K562 (cell line): ENCODE measurements around the gene ABHD14A. TPM values are rescaled to one million over a fixed set of nuclear protein-coding genes. Genes with fewer than 3 reads are reported as not detected.

Source experiments
- ATAC-seq: fragments of 200-7000 bp; cut with Tn5 transposase; 3 replicates; pipeline ENCODE4 v1.9.1; 2020; ENCODE audit warnings: moderate library complexity
- BruUV-seq: library from RNA; stranded (reverse); fragments of 400-500 nt; replicated peaks from 2 replicates; lab custom pipeline; 2021; lab: Mats Ljungman, UMichigan
- CTCF ChIA-PET: fragments of 300-600 bp; formaldehyde crosslinking; extraction: SDS; loops from one replicate; lab custom pipeline; 2021; ENCODE audit warnings: low intra/inter-chr PET ratio; lab: Yijun Ruan, JAX
- POLR2A ChIA-PET: fragments of 300-600, 350-650 bp; sonication (Branson Sonifier 250); formaldehyde crosslinking; extraction: SDS; loops from one replicate; lab custom pipeline; 2021; ENCODE audit warnings: antibody characterized with exemption, inconsistent platforms; lab: Yijun Ruan, JAX
- DNase-seq, 4 experiments: peaks; one replicate each; pipeline versions ENCODE4 v3.0.0 to v3.0.0-alpha.2; 2011 to 2018; ENCODE audit warnings: low spot score in 3 of 4, mixed read lengths in 3 of 4; ENCODE audit errors: extremely low read depth in 1 of 4
- FAIRE-seq: peaks from 2 replicates; lab custom pipeline; 2011; peaks lifted over from hg19 to GRCh38; lab: Jason Lieb, UNC
- H2AFZ ChIP-seq: 2 replicates; pipeline ENCODE4 v1.6.0; 2011; ENCODE audit warnings: low read depth, low read length, control low read depth, inconsistent platforms
- H3K27ac ChIP-seq: fragments of 200-600 bp; 3 replicates; pipeline ENCODE4 v1.8.0; 2011; ENCODE audit warnings: low read depth, mild to moderate bottlenecking, control low read depth, inconsistent platforms, low read length, moderate library complexity, mixed read lengths; ENCODE audit errors: extremely low read depth
- H3K27me3 ChIP-seq, 2 experiments: fragments of 300-600 bp in 1 of 2; 2 replicates in 1 of 2; 3 replicates in 1 of 2; pipeline versions ENCODE4 v1.6.0 to v1.8.0; 2011; ENCODE audit warnings: inconsistent platforms in 2 of 2, low read length in 2 of 2, mild to moderate bottlenecking in 1 of 2, mixed read lengths in 1 of 2, moderate library complexity in 1 of 2; ENCODE audit not compliant: control insufficient read depth in 2 of 2, insufficient read depth in 2 of 2
- H3K36me3 ChIP-seq: fragments of 300-600 bp; 3 replicates; pipeline ENCODE4 v1.8.0; 2011; ENCODE audit warnings: mild to moderate bottlenecking, low read length, inconsistent platforms; ENCODE audit not compliant: control insufficient read depth, insufficient read depth
- H3K4me1 ChIP-seq, 2 experiments: fragments of 200-600 bp in 1 of 2; replicated peaks in 1 of 2; 2 replicates in 1 of 2; 3 replicates in 1 of 2; pipeline versions ENCODE4 v1.5.1 to v1.8.0; 2011; ENCODE audit warnings: inconsistent platforms in 2 of 2, low read length in 2 of 2, mild to moderate bottlenecking in 1 of 2, mixed read lengths in 1 of 2, moderate library complexity in 1 of 2; ENCODE audit not compliant: control insufficient read depth in 2 of 2, insufficient read depth in 2 of 2
- H3K4me2 ChIP-seq: 2 replicates; pipeline ENCODE4 v1.6.1; 2011; ENCODE audit warnings: low read length, control low read depth, inconsistent platforms, mixed read lengths; ENCODE audit not compliant: insufficient read depth
- H3K4me3 ChIP-seq: fragments of 200-600 bp; sonication (generic), shearing (Covaris generic); 2 replicates; pipeline ENCODE4 v1.5.1; 2016; ENCODE audit warnings: control low read depth, inconsistent platforms
- H3K79me2 ChIP-seq: fragments of 200-600 bp; 3 replicates; pipeline ENCODE4 v1.8.0; 2011; ENCODE audit warnings: low read length, inconsistent platforms; ENCODE audit not compliant: control insufficient read depth, insufficient read depth
- H3K9ac ChIP-seq, 2 experiments: 2 replicates each; pipeline versions ENCODE4 v1.6.0 to v1.6.1; 2011; ENCODE audit warnings: low read depth in 2 of 2, low read length in 2 of 2, control low read depth in 1 of 2, inconsistent platforms in 1 of 2, mild to moderate bottlenecking in 1 of 2, mixed read lengths in 1 of 2; ENCODE audit not compliant: insufficient read depth in 1 of 2
- H3K9me1 ChIP-seq: one replicate; pipeline ENCODE4 v1.6.0; 2011; ENCODE audit warnings: inconsistent platforms, mild to moderate bottlenecking, low read length, moderate library complexity; ENCODE audit not compliant: control insufficient read depth, insufficient read depth
- H3K9me3 ChIP-seq: replicated peaks from 2 replicates; pipeline ENCODE4 v1.5.1; 2011; ENCODE audit warnings: low read depth, low read length, inconsistent platforms; ENCODE audit not compliant: control insufficient read depth, insufficient read depth
- H4K20me1 ChIP-seq: replicated peaks from 2 replicates; pipeline ENCODE4 v1.6.1; 2011; ENCODE audit warnings: low read length, inconsistent platforms, mixed read lengths; ENCODE audit not compliant: control insufficient read depth, insufficient read depth
- GATA2 ChIP-seq: sonication (generic); formaldehyde crosslinking; IDR thresholded peaks from 2 replicates; pipeline ENCODE4 v1.4.0; 2020; ENCODE audit warnings: mild to moderate bottlenecking, missing genetic modification reagents
- HDAC6 ChIP-seq: IDR thresholded peaks from 2 replicates; pipeline ENCODE4 v1.6.1; 2012; ENCODE audit warnings: low read depth, mild to moderate bottlenecking, control low read depth, inconsistent platforms, low read length, moderate library complexity
- HNRNPK ChIP-seq: fragments of 200-400 bp; formaldehyde crosslinking; IDR thresholded peaks from one replicate; pipeline ENCODE4 v1.6.1; 2018; ENCODE audit warnings: mild to moderate bottlenecking, low read depth, low read length; ENCODE audit not compliant: poor library complexity, severe bottlenecking
- JUND ChIP-seq, 2 experiments: IDR thresholded peaks; 2 replicates in 1 of 2; 3 replicates in 1 of 2; pipeline ENCODE4 v1.6.1; 2011; ENCODE audit warnings: borderline replicate concordance in 2 of 2, low read depth in 2 of 2, low read length in 2 of 2, improper control_type of control experiment in 1 of 2, missing biosample characterization in 1 of 2, missing genetic modification characterization in 1 of 2, missing genetic modification reagents in 1 of 2
- KLF10 ChIP-seq: fragments of 250-450 bp; sonication (Bioruptor Pico); IDR thresholded peaks from 2 replicates; pipeline ENCODE4 v1.6.1; 2021; ENCODE audit warnings: matching md5 sums
- POLR2G ChIP-seq: fragments of 200-400 bp; formaldehyde crosslinking; IDR thresholded peaks from 2 replicates; pipeline ENCODE4 v1.6.1; 2017; ENCODE audit warnings: low read depth, mild to moderate bottlenecking, antibody characterized with exemption, low read length, moderate library complexity
- RBFOX2 ChIP-seq: fragments of 200-400 bp; formaldehyde crosslinking; IDR thresholded peaks from 2 replicates; pipeline ENCODE4 v1.6.1; 2017; ENCODE audit warnings: low read depth, mild to moderate bottlenecking, low read length, moderate library complexity
- RUNX1 ChIP-seq: sonication (generic); IDR thresholded peaks from 2 replicates; pipeline ENCODE4 v1.6.1; 2016; ENCODE audit warnings: antibody characterized with exemption, low read depth
- WGBS: fragments of 100-300 bp; shearing (Covaris generic); methylation state at CpG from one replicate; pipeline ENCODE4 v1.1.6; 2016; ENCODE audit warnings: low coverage, mixed read lengths; ENCODE audit not compliant: insufficient coverage; ENCODE audit errors: missing lambda C conversion rate; 5-methylcytosine and 5-hydroxymethylcytosine counted together
- in situ Hi-C: fragments of 300-500 bp; cut with MboI; formaldehyde crosslinking; loops from 4 replicates; pipeline ENCODE4 v1.15.0; 2018; ENCODE audit warnings: inconsistent platforms, mixed read lengths
- intact Hi-C: fragments of 100-400 bp; cut with micrococcal nuclease; formaldehyde crosslinking; loops from 2 replicates; pipeline ENCODE4 v1.14.2; 2022
- polyA plus RNA-seq, 8 experiments: library from polyadenylated mRNA; depleted of rRNA in 4 of 8; stranded (reverse) in 5 of 8; unstranded in 3 of 8; fragments of >200 nt; fragmentation: Nextera tagmentation in 2 of 8; fragmentation: Illumina TruSeq in 1 of 8; extraction: Ambion mirVana in 2 of 8; extraction: Trizol in 1 of 8; gene quantifications; 2 replicates each; pipeline versions ENCODE4 v1.2.1 to v1.2.3, GENCODE V29; 2011 to 2014; ENCODE audit warnings: inconsistent platforms in 1 of 8, missing spikeins in 1 of 8
- total RNA-seq, 7 experiments: library from RNA; depleted of rRNA in 6 of 7; stranded (reverse); fragments of >200 nt in 6 of 7; fragmentation: Illumina TruSeq in 2 of 7; extraction: Trizol in 2 of 7; gene quantifications; 2 replicates each; pipeline versions ENCODE4 v1.2.1 to v1.2.3, GENCODE V29; 2011 to 2021; ENCODE audit warnings: low replicate concordance in 1 of 7
- TF ChIP-seq, protein P1 (sequence below): fragments of 450-650 bp; formaldehyde crosslinking; IDR thresholded peaks from 2 replicates; pipeline ENCODE4 v1.4.0; 2022; ENCODE audit warnings: missing genetic modification characterization
- TF ChIP-seq, protein P2 (sequence below): fragments of 250-450 bp; sonication (Bioruptor Pico); IDR thresholded peaks from 2 replicates; pipeline ENCODE4 v1.8.0; 2021; ENCODE audit warnings: moderate library complexity, mild to moderate bottlenecking, inconsistent platforms
- TF ChIP-seq, protein P3 (sequence below), 2 experiments: fragments of 250-450 bp in 1 of 2; fragments of 450-650 bp in 1 of 2; sonication (Bioruptor Pico) in 1 of 2; IDR thresholded peaks; 2 replicates each; pipeline versions ENCODE4 v1.6.1 to v1.8.0; 2016 to 2021; ENCODE audit warnings: mild to moderate bottlenecking in 2 of 2, moderate library complexity in 2 of 2, missing compliant biosample characterization in 1 of 2, missing genetic modification characterization in 1 of 2

The ABHD14A gene
- total and polyA plus RNA-seq, 9 of the 15 experiments (the other 6 are each of a cell fraction or from before 2014, with no cell fraction given) = 0.90 to 10.5 (median 8.3) TPM

DNA sequence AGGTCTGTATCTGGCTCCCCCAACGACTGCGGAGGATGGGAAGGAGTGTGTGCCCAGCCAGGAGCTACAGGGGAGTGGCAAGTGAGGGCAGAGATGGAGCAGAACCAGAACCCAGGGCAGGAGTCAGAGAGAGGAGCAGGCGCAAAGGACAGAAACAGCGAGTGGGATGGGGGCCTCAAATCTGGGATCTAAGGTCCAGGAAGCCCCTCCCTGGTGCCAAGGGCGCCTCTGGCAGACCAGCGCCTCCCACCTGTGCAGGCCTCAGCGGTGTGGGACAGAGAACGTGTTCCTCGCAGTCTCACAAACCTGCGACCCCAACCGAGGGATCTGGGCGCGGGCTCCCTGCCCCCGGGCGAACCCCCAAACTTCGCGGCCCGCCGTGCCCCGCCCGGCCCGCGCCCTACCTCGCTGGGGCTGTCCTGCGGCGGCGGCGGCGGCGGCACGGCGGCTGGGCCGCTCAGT is 7.9 kb upstream of the ABHD14A start:
- in situ Hi-C loops = no loop called here
- peaks cover 3% of the 10 kb centered on the region for H3K9me1 ChIP-seq
- WGBS = 27% methylated on average over 8 of the region's 33 CpGs
- ChIA-PET POLR2A (interaction anchor here (0.6 kb wide), 3 partner anchors 103 to 489 kb away, joined by 3 read pairs; no protein-coding TSS in a partner anchor), CTCF (no interaction called here)
- no TSS peak for BruUV-seq
- no peak overlapping the region for H3K27ac ChIP-seq
- H3K27me3 ChIP-seq = peaks cover 0 to 12% of the 10 kb centered on the region in 2 experiments; a peak in 2 of 5 replicates
- TF ChIP-seq, protein P1, sequence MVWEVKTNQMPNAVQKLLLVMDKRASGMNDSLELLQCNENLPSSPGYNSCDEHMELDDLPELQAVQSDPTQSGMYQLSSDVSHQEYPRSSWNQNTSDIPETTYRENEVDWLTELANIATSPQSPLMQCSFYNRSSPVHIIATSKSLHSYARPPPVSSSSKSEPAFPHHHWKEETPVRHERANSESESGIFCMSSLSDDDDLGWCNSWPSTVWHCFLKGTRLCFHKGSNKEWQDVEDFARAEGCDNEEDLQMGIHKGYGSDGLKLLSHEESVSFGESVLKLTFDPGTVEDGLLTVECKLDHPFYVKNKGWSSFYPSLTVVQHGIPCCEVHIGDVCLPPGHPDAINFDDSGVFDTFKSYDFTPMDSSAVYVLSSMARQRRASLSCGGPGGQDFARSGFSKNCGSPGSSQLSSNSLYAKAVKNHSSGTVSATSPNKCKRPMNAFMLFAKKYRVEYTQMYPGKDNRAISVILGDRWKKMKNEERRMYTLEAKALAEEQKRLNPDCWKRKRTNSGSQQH (CRISPR knock-in tag) = no peak
- TF ChIP-seq, protein P2, sequence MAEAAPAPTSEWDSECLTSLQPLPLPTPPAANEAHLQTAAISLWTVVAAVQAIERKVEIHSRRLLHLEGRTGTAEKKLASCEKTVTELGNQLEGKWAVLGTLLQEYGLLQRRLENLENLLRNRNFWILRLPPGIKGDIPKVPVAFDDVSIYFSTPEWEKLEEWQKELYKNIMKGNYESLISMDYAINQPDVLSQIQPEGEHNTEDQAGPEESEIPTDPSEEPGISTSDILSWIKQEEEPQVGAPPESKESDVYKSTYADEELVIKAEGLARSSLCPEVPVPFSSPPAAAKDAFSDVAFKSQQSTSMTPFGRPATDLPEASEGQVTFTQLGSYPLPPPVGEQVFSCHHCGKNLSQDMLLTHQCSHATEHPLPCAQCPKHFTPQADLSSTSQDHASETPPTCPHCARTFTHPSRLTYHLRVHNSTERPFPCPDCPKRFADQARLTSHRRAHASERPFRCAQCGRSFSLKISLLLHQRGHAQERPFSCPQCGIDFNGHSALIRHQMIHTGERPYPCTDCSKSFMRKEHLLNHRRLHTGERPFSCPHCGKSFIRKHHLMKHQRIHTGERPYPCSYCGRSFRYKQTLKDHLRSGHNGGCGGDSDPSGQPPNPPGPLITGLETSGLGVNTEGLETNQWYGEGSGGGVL (CRISPR knock-in tag) = no peak
- TF ChIP-seq RUNX1 = no peak
- TF ChIP-seq, protein P3, sequence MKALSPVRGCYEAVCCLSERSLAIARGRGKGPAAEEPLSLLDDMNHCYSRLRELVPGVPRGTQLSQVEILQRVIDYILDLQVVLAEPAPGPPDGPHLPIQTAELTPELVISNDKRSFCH (CRISPR knock-in tag; IDR thresholded peaks at IDR 0.05) = no peak
- TF ChIP-seq, protein P3 (tag; IDR thresholded peaks at IDR 0.05) = no peak
- no peak for TF ChIP-seq GATA2 (CRISPR knock-in tag)
- TF ChIP-seq JUND (IDR thresholded peaks at IDR 0.05; ENCODE audit: borderline replicate concordance, low read depth, low read length) = no peak
- TF ChIP-seq JUND (tag; IDR thresholded peaks at IDR 0.05; ENCODE audit: borderline replicate concordance, low read depth, low read length) = no peak
- 0 out of 2 replicates have a peak, but pooled peaks have one; percentile 13 for TF ChIP-seq RBFOX2
- TF ChIP-seq POLR2G = peak; percentile 56; the same call in 1 of the 2 replicates
- TF ChIP-seq HDAC6 = no peak
- no peak for TF ChIP-seq KLF10
- TF ChIP-seq HNRNPK = no peak
- ATAC-seq (peak; percentile 4; the same call in 2 of the 3 replicates), FAIRE-seq (no peak), DNase-seq (peak in 1 of 4 experiments; percentile 20)
- H3K9ac ChIP-seq = peak overlapping the region in 1 of 2 experiments; percentile 90; a peak in 3 of 4 replicates
- H3K4me3 ChIP-seq = peak overlapping the region; percentile 42
- peaks cover 11% of the 10 kb centered on the region; the same call in 2 of the 3 replicates for H3K79me2 ChIP-seq
- 0 out of 2 replicates have a peak, but pooled peaks cover 6% of the 10 kb centered on the region for H4K20me1 ChIP-seq
- H3K36me3 ChIP-seq = peaks cover 34% of the 10 kb centered on the region; the same call in 1 of the 3 replicates
- H2AFZ ChIP-seq = no peak overlapping the region
- peak overlapping the region; percentile 32; the same call in 1 of the 2 replicates for H3K4me2 ChIP-seq
- intact Hi-C loops = no loop called here
- peaks cover 2 to 54% of the 10 kb centered on the region in 2 experiments; a peak in 4 of 5 replicates for H3K4me1 ChIP-seq
- H3K9me3 ChIP-seq = no peaks in the 10 kb centered on the region
